HT-29 (cell line): ENCODE data around the gene WDR18. TPM values are rescaled to one million over a fixed set of nuclear protein-coding genes. Genes with fewer than 3 reads are reported as not detected.

Experiments used
- DNase-seq: peaks from one replicate; pipeline ENCODE4 v3.0.0-alpha.2; 2015; ENCODE audit warnings: low spot score
- total RNA-seq: library from RNA; depleted of rRNA; stranded (reverse); fragments of >200 nt; shearing (Covaris generic); gene quantifications from 2 replicates; pipeline ENCODE4 v1.2.3, GENCODE V29; 2014; rRNA removed

The WDR18 gene, protein sequence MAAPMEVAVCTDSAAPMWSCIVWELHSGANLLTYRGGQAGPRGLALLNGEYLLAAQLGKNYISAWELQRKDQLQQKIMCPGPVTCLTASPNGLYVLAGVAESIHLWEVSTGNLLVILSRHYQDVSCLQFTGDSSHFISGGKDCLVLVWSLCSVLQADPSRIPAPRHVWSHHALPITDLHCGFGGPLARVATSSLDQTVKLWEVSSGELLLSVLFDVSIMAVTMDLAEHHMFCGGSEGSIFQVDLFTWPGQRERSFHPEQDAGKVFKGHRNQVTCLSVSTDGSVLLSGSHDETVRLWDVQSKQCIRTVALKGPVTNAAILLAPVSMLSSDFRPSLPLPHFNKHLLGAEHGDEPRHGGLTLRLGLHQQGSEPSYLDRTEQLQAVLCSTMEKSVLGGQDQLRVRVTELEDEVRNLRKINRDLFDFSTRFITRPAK
- 172 and 186 TPM in 2 replicates for total RNA-seq

DNA sequence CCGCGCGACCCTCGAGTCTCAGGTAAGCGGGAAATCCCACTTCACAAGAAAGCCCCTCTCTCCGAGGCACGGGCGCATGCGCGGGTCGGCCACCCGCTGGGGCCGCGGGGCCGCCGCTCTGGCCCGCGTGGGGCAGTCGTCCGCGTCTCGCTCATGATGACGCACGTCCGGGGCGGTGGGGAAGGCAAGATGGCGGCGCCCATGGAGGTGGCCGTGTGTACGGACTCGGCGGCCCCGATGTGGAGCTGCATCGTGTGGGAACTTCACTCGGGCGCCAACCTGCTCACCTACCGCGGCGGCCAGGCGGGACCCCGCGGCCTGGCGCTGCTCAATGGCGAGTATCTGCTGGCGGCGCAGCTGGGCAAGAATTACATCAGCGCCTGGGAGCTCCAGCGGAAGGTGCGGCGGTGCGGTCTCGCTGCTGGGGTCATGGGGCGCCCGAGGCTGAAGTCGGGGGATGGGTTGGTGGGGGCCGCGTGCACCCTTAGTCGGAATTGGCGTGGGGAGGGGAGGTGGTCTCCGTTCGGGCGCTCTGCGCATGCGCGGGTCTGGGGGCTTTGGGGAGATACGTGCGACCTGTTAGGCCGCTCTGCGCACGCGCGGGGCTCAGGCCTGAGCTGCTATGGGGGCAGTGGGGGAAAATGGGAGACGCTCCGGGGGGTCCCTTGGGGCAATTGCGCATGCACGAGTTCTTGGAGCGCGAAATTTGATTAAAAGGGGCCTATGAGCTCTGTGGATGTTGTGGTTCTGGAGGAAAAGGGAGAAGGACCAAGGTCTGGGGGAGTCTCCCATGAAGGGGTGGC is at the start of gene WDR18:
Gene WDR18, plus strand, starts transcription at position 181 of the 803 bp plus-strand sequence. Its CDS starts 9 bp downstream, at position 190.
- DNase-seq, result peak; percentile 69

DNA sequence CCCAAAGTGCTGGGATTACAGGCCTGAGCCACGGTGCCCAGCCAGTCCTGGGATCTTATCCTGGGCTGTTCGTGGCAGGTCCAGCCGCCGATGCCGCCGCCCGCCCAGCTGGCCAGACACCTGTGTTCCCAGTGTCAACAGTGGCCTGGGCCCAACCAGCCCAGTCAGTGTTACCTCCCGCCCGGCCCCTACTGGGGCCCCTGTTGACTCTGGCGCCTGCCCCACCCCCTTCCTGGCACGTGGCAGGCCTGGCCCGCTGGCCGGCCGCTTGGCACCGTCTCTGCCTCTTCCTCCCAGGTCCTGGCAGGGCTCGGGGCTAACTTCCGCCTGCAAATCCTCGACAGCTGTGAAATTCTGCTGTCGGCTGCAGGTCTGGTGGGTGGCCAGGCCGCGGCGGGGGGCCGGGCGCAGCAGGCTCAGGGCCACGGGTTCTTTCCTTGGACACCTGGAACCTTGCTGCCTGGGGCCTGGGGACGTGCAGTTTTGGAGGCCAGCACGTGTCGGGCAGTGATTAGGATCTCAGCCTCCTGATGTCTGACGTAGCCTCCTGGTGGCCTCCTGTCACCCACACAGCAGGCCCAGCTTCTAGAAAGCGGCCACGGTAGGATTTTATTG is 49.2 kb upstream of the WDR18 start:
- DNase-seq, result peak; percentile 86

DNA sequence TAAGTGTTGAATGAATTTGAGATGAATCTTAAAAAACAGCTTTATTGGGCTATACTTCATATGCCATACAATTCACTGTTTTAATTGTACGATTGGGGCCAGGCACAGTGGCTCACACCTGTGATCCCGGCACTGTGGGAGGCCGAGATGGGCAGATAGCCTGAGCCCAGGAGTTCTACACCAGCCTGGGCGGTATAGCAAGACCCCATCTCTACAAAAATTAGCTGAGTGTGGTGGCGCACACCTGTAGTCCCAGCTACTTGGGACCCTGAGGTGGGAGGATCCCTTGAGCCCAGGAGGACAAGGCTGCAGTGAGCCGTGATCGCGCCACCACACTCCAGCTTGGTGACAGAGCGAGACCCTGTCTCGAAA is 48.0 kb upstream of the WDR18 start:
- no peak for DNase-seq

DNA sequence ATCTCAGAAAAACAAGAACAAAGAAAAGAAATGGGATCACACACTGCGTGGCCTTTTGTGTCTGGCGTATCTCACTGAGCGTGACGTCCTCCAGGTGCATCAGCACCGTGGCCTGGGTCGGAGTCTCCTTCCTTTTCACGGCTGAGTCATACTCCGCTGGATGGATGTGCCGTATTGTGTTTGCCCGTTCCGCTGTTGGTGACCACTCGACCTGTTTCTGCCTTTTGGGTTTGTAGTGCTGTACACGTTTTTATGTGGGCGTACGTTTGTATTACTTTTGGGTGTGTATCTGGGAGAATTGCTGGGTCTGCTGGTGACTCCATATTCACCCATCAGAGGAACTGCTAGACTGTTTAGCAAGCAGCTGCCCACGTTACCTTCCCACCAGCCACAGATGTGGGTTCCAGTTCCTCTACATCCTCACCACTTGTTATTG is 46.9 kb upstream of the WDR18 start:
- no peak for DNase-seq

DNA sequence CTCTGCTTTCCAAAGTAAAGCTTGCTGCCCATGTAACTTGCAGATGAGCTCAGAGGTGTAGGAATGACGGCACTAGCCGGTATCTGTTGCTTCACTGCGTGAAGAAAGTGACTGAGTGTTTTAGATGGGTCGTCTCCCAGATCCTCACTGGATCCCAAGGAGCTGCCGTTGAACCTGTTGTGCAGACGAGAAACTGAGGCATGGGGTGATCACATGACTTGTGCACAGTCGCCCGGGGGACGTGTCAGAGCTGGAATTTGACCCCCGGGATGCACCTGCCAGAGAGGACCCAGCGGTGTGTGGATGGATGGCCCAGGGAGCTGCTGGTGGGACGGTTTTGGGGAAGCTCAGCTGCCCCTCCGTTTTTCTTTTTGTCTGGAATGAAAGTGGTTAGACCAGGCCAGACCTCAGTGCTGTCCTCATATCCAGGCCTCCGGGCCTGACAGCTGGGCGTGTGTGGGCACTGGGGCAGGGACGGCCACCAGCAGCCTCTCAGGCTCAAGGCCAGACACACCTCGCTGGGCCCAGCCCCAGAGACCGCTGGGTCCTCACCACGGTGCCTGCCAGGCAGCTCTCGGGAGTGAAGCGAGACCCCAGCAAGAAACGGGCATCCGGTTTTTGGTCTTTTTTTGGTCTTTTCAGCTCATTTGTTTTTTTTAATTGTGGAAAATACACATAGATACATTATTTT is 45.8 kb upstream of the WDR18 start:
- DNase-seq, result no peak

DNA sequence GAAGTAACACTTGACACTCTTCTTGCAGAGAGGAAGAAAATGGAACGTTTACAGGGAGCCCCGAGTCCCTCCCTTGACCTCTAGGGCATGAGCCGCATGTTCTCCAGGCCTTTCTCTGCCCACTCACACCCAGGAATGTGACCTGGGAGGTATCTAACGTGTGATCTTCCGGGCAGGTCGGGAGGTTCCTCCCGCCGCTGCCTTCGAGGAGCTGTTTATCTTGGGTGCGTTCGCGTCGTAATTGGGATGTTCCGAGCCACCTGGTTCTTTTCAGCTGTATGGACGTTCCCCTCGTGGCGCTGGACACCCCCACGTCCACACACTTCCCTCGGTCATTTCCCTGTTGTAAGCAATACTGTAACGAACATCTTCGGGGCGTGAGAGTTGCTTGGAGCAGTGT is 44.7 kb upstream of the WDR18 start:
- no peak for DNase-seq

DNA sequence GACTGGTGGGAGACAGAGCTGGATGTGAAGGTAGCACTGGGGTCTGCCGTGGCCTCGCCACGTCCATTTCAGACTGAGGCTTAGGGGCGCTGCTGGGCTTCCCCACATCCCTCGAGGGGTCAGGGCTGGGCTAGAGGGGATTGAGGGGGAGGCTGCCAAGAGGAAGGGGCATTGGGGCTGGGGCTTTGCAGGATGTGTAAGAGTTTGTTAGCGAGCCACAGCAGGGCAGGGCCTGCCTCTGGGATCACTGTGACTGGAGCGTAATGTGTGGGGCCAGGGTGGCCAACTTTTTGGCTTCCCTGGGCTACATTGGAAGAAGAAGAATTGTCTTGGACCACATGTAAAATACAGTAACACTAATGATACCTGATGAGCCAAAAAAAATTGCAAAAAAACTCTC is 44.2 kb upstream of the WDR18 start:
- no peak for DNase-seq

DNA sequence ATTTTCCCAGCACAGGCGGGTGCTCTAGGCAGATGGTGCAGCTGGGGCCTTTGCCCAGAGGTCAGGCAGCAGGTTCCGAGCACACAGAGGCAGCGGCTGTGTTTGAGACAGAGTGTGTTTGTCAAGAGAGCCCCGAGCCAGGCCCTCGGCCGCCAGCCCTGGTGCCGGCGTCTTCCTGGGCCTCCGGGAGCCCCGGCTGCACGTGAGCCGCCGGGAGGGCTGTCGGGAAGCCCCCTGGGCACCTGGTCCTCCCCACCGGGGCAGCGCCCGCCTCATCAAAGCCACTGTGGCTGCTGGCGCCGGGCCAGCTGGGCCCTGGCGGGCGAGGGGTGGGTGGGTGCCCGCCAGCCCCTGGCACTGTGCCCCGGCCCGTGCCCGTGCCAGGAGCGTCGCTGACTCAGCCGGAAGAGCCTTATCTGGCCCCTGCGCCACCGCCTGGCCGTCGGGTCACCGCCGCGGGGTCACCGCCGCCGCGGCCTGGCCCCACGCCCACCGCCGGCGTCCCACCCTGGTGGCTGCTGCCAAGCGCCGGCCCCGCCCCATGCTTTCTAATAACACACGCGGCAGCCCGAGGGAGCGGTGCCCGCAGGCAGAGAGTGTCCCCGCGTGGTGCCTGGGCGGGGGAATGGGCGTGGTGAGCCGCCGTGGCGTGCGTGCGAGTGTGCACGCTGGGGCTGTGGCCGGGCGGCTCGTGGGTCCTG is 43.4 kb upstream of the WDR18 start:
- peak; percentile 79 for DNase-seq

DNA sequence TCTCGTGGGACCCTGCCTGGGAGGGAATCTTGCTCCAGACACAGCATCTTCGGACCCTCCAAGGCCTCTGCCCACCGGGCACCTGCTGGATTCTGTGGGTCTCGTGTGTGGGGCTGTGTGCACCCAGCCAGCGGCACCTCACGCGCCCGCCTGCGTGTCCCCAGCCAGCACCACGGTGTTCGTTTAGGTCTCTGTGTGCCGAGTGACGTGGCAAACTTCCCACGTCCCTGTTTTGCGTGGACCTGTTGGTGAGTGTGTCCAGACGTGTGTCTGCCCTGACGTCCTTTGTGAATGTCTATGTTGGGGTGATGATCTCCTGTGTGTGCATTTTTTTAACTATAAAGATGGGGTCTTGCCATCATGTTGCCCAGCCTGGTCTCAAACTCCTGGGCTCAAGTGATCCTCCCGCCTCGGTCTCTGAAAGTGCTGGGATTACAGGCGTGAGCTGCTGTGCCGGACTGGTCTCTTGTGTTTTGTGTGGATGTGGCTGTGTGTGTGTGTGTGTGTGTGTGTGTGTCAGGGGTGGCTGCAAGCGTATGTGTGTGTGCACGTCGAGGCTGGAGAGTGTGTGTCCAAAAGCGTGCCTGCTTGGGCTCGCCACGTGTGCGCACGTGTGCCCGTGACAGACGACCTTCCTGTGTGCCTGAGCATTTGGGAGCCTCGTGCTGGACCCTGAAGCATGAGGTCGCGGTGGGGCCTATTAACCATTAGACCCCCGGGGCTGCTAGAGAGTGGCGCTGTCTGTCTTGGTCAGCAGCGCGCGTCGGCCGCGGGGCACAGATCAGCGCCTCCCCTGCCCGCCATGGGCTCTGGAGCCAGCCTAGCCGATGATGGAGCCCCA is 42.6 kb upstream of the WDR18 start:
- DNase-seq, result no peak

DNA sequence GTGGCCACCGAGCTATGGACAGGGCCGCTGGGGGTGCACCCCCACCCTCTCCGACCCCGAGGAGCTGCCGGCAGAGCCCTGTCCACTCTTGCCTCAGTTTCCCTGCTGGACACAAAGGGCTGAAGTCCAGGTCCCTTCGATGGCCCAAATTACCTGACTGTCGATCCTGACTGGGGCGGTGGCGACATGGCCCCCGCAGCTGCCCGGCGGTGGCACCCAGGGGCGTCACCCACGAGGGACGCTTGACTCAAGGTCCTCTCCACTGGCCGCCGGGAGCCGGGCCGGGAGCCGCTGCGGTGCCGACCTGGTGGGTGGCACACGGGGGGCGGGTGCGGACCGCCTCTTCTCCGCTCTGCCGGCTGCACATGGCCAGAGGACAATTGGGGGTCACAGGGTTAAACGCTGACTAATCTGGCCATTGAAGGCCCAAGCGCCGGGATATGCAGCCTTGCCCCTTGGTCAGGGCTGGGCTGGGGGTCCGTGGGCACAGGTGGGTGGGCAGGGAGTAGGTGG is 42.0 kb upstream of the WDR18 start:
- no peak for DNase-seq

DNA sequence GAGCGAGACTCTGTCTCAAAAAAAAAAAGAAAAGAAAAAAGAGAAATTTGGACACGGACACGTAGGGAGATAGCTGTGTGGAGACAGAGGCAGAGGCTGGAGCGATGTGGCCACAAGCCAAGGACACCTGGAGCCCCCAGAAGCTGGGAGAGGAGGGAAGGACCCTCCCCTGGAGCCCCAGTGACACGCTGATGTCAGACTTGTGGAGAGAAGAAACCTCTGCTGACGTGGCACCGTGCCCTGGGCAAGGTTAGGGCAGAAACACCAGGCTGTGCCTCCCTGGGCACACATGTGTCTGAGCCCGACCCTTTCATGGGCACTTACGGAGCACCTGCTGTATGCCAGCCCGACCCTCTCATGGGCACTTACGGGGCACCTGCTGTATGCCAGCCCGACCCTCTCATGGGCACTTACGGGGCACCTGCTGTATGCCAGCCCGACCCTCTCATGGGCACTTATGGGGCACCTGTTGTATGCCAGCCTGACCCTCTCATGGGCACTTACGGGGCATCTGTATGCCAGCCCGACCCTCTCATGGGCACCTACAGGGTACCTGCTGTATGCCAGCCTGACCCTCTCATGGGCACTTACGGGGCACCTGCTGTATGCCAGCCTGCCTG is 40.5 kb upstream of the WDR18 start:
- no peak for DNase-seq

DNA sequence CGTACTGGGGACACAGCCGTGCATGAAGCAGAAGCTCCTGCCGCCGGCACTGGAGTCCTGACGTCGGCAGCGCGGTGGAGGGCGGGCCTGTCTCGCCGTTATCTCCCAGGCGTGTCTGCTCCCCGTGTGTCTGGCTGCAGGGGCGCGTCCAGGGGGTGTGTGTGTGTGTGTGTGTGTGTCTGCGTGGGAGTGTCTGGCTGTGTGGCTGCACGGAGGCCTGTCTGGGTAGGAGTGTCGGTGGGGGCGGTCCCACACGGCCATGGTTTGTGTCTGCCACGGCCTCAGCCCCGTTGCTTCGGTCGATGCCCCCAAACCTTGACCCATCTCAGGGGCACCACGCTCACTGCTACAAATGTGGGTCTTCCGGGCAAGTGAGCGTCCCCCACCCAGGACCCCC is 40.0 kb upstream of the WDR18 start:
- no peak for DNase-seq

DNA sequence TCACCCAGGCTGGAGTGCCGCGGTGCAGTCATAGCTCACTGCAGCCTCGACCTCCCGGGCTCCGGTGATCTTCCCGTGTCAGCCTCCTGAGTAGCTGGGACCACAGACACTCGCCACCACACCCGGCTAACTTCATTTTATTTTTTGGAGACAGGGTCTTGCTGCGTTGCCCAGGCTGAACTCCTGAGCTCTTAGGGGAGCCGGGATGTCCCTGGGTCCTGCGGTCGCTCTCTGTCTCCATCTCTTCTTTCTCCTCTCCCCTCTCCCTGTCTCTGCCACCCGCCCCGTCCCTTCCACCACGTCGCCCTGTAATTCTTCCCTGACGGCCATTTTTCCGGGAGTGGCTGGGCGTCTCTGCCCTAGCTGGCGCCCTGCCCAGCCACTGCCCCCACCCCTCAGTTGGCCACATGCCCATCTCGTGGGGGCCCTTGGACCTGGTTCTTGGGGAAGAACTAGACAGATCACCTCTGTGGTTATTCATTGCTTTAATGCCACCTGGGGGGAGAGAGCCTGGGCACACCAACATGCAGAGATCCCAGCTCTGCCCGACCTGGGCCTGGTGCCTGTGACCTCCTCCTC is 39.4 kb upstream of the WDR18 start:
- no peak for DNase-seq

DNA sequence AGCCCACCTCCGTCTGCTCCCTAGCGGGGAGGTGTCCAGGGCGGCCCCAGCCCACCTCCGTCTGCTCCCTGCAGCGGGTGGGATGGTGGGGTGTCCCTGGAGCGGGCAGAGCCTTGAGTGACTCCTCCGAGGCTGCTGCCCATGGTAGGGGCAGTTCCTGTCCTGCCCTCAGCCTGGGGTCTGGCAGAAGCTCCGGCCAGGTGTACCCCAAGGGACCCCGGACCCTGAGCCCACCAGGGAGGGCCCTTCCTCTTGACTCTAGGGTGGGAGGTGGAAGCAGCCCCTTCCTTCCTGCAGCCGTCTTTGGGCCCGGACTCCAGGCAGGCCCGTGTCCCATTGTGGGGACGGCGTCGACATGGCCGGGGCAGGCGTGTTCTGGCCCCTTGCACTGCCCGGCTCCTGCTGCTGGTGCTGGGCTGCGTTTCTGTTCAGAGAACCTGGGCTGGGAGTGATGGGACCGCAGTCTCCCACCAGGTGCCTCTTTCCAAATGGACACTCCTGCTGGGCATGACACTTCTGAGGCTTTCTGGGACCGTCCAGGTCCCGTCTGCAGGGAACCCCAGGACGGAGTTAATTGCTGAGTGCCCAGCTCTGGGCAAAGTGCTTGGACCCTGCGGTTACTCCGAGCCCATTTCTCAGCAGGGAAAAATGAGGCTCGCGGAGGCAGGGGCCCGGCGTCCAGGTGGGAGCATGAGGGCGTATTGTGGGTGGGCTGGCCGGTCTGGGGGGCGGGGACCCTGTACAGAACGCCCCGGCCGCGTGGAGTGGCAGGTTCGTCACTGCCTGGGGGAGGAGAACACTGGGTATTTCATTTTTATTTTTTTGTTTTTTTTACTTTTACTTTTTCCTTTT is 38.5 kb upstream of the WDR18 start:
- DNase-seq, result no peak

DNA sequence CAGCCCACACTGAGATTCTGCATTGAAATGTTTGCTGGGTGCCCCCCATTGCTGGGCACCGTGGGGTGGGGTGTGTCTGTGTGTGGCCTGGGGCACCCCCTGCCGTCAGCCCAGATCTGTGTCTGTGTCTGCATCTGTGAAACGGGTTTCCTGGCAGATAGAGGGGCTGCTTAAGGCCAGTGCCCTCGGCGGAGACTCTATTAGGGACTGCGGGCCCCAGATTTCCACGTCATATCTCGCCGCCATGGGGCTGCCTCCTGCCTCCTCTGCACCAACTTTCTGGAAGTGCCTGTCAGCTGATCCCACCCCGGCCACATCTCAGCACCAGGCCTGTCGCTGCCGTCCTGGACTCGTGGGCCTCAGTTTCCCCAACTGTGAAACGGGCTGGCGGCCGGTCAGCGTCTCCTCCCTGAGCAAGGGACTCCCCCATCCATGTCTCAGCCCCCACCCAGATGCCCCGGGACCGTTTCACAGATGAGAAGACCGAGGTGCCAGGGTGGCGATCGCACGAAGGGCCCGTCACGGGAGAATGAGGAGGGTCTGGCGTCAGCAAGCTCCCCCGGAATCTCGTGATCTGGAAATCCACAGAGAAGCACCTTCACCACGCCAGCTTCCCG is 36.9 kb upstream of the WDR18 start:
- no peak for DNase-seq

DNA sequence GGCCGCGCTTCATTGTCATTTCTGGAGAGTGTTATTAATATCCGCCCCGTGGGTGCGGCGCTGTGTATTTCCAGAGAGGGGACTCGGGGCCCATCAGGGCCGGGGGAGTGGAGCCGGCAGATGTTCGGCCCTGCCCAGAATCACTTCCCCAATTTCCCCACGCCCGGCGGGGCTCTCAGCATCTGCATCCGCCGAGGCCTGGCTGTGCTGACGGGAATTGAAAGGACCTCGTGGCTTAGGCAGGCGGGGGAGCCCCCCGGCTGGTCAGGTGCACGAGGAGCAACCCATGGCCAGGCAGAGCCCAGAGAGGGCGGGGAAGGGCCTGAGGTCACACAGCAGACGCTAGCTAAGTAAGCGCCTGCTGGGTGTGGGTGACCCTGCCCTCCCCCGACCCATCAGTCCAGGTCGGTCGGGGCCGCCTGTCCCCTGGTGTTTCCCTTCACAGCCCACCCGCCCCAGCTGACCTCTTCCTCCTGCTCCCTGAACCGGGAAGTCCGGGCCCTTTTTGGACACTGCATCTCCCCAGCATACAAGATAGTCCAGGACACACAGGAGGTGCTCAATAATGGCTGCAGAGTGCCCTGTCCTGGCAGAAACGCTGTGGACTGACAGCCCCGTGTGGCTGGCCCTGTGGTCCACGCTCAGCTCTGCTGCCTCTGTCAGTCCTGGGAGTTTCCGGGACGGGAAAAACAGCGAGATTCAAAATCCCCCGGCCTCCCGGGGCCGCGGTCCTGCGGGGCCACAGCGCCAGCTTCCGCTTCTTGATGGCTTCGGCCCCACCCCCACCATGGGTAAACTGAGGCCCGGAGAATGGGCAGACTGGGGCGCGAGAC is 36.2 kb upstream of the WDR18 start:
- no peak for DNase-seq
